CD4-positive, alpha-beta T cell treated with Interleukin-4 for 1 hour (primary cell): ENCODE results near the gene DPM2.

ENCODE experiments used
- DNase-seq, 2 donors: peaks; one replicate each; pipeline ENCODE4 v3.0.0-alpha.2; 2020 to 2022

The DPM2 gene

DNA sequence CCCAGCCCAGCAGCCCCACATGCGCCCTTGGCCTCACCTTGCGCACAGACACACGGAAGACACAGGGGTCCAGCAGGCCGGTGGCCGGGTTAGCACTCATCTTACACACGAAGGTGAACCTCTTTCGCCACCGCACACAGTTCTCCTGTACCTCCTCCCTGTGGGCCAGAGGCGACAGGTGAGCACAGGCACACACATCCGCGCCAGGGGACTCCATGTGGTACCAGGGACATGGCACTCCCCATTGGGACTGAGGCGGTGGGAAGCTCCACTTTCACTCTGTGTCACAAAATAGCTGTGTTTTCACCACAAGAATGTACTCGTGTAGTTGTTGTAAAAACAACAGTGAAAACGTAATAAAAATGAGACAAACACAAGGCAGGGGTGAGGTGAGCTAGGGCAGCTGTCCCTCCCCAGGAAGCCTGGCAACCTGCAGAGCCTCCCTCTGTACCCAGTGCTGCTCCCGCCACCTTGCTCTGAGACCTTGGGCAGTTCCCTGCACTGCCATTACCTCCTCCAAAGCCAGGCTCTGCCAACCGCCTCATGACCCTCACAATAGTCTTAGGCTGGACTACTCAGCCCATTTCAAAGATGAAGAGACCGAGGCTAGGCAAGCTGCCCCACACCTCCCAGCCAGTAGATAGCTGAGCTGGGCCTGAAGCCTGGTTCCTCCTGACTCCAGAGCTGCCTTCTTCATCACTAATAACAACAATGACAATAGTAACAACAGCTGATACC is 16.3 kb upstream of the DPM2 start:
- DNase-seq = no peak

DNA sequence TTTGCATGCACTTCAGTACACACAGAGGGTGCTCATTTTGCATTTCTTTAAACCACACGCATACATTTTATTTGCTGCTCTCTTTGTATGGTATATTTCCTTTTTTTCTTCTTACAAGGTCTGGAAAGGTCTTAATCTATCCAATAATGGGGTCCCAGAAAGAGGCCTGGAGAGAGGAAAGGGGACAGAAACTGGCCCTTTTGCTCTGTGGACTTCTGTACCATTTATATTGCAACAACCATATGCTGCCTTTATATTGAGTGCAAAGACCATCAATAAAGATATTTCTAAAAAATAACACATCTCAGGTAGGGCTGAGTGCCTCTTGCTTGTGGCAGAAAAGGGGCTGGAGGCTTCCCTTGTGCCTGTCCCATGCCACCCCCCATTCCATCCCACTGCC is 15.5 kb upstream of the DPM2 start:
- DNase-seq = no peak

DNA sequence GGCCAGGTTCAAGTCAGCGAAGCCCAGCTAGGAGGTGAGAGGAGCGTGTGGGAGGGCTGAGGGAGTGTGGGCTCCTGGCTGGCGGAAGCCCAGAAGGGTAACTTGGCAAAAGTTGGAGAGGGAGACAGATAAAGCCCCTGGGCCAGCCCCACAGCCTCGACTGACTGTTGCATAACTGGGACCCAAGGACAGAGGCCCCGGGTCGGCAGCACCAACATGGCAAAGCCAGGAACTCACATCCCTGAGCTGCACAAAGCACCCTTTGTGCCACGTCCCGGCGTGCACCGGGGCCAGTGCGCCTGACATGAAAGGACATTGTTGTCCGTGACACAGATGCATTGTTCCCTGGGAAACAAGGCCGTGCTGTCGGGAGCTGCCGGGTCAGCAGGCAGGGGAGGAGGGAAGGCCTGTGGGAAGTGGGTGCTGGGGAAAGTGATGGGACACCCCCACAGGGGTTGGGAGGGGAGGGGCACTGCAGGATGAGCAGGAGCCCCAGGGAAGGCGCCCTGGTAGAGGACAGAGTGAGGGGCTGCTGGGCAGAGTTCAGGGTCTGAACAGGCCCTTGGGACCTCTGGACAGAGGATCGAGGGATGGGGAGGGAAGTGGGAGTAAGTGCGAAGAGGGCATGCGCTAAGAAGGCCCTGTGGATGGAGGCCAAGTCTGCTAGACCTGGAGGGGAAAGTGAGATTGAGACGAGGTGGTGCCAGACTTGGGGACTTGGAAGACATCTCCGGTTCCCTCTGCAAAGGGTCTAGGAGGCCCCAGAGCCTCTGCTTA is 13.0 kb upstream of the DPM2 start:
- DNase-seq = no peak

DNA sequence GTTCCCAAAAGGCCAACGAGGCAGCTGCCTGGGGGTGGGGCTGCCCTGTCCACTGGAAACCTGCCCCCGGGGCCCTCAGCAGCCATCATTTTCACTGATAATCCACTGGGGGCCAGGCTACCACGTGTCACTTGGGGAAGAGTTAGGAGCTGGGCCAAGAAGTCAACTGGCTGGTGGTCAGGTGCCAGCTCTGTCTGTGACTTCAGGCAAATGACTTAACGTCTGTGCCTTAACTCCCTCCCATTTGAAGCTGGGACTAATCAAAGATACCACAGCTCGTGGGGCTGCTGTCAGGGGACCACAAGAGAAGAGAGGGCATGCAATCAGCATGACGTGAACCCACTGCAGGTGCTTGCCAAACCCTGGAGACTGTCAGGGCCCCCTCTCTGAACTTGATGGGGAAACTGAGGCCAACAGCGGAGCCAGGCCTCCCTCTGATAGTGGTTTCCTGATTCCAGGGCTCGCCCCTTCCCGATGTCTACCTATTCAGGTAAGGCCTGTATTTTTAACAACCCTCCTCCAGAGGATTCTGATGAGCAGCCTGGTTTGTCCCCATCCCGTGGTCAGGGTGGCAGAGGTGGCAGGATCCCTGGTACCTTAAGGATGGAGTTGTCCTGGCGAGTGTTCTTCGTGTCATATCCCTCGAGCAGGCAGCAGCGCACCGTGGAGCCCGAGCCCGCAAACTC is 12.3 kb upstream of the DPM2 start:
- no peak for DNase-seq

DNA sequence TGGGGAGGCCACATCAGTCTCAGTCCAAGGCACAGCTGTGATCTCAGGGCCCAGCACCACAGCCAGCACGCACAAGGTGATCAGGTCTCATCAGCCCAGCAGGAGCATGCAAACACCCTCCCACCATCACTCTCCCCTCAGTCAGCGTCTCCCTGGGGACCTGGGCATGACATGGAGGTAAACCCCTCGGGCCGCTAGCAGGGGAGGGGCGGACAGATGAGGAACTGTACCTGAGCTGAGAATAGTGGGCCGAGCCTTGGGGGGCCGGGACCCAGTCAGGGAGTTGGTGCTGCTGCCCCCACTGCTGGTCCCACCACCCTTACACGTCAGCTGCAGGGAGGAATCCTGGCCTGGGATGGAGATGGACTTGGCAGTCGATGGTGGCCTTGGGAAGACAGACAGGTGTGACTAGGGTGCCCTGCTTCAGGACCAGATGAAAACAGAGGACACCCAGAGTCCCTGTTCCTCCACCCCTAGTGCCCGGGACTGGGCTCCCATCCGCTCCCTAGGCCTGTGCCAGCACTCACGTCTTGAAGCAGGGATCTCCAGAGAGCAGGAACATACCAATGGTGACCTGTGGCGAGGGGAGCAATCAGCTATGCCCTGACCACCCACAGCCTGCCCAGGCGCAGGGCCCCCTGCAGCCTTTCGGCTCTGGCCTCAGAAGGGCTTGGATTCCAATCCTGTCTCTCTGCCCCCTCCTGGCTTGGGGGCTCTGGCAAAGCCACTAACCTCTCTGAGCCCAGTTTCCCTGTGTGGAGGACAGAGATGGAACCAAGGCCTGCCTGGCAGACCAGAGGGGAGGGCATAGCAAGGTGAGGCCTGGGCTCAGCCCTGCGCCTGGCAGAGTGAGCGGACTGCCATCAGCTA is 10.4 kb upstream of the DPM2 start:
- DNase-seq = no peak

DNA sequence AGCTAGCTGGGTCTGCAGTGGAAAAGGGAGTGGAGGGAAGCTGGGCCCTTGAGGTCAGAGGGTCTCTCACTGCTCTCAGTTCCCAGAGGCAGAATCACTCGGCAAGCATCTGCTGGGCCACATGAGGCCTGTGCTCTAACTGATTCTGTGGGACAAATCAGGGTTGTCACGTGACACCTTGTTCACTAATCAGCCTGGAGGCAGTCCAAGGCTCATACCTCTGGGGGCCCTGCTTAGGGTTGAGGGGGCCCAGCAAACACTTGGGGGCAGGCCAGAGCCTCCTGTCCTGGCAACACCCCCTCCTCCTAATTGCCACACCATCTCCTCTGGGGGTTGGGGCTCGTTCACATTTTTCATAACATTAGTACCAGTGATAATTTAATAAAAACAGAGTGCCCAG is 9.1 kb upstream of the DPM2 start:
- no peak for DNase-seq

DNA sequence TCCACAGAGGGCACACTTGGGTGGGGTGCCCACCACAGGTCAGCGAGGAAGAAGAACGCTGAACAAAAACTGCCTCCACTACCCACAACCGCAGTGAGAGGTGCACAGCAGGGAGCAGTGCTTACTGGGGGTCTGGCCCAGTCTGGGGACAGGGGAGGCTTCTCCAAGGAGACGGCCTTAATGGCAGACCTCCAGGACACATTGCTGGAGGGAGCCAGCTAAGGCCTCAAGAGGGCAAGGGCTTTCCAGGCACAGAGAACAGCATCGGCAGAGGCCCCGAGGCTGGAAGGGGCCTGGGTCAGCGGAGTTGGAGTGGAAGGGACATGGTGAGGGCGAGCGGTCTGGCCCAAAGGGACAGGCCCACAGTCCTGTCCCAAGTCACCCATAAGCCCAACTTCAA is 8.3 kb upstream of the DPM2 start:
- no peak for DNase-seq

DNA sequence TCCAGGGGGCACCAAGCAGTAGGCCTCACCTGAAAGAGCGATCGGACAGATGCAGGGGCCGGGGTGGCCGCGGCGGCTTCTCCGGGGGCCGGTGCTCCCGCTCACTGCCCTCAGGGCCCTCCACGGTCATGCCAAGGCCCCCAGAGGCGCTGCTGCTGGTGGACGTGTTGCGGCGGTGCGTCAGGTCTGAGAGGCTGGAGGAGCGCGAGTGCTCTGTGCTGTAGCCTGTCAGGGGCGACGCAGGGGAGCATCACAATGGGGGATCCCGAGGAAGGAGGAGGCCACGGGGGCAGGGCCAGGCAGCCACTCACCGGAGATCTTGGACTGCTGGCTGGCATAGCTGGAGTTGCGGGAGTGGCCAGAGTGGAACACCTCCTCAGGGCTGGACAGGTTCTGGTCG is 7.7 kb upstream of the DPM2 start:
- DNase-seq = no peak

DNA sequence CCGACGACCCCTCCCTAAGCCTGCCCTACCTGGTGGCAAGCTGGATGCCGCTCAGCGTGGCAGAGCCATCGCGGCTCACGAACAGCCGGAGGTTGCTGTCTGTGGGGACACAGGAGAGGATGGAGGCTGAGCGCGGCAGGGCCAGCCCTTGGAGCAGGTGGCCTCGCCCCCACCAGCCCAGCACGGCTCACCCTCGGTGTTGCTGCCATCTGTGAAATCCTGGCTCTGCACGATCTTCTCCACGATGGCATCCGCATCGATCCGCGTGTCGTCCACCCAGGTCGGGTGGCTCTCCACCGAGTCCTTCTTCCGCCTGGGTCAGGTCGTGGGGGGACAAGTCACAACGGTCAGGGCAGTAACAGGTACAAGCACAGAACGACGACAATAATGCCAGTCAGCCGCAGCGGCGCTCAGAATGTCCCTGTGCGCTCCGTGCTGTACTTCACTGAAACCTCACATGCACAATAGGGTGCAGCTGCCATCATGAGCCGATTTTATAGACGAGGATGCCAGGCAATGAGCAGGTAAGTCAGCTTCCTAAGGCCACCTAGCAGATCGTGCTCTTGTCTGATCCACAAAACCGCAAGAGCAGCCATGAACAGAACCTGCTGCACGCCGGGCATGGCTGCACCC is 7.0 kb upstream of the DPM2 start:
- DNase-seq = no peak

DNA sequence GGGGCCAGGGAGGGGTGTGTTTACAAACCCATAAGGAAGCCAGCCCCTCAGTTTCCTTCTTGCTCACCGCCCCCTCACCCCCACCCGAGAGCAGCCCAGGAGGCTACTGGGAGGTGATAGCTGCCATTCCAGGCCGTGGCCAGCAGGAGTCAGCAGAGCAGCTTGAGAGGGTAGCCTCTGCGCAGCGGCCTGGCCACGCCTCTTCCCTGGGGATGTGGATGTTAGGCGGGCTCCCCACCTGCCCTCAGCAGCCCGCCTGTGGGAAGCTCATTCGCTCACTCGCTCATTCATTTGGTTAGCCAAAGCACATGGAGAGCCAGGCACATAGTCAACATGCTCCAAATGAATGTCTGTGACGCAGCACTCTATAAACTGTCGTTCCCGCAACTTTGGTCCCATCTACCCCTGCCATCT is 6.1 kb upstream of the DPM2 start:
- DNase-seq = peak; percentile 77 to 83

DNA sequence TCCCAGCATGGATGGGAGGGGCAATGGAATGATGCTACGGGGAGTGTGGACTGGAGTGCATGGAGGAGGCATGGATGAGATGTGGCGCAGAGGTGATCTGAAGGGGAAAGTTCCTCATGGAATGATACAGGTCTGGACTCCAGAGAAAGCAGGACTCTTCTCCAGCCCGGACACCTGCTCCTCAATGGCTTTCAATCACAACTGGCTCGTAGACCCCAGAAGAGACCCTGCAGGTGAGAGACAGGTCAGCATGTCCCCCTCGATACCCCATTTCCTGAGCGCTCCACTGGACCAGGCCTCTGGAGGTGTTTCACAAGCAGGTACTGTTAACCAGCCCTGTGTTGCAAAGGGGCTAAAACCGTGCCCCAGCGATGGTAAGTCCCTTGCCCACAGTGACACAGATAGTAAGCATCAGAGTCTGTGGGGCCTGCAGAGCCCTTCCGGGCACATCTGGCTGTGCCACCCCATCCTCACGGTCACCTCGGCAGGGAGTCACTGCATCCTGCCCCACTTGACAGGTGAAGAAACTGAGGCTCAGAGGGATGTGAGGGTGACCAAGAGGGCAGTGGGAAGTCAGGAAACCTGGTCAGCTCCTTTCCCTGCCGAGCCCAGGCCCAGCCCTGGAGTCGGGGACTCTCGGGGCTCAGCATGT is 5.5 kb upstream of the DPM2 start:
- DNase-seq = no peak

DNA sequence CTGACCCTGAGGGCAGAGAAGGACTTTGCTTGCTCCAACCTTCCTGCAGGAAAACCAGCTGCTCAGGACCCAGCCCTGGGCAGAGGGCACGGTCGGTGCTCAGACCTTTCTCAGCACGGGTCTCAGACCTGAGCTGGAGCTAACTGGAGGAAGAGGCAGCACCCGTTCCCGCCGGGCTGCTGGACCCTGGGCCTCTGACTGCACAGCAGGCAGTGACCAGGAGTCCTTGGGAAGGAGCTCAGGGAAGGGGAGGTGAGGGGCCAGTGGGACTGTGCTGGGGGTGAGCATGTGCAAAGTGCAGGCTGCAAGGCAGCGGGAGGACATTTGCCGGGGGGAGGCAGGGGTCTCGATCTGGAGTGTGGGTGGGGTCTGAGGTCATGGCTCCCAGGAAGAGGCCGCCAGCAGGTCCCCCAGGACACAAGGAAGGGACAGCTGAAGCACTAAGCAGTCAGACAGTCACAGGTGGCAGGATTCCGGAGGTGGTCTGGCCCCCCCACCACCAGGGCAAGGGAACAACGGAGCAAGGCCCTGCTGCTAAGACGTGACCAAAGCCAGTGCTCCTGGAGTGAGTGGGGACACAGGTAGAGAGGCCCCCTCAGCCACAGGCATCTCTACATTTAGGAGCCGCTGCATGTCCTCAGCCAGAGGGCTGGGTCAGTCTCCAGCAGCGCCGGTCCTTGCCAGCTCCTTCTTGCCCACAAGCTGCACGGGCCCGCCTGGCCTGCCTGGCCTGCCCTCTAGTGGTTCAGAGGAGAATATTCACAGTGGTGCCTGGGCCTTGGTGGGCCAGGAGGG is 4.8 kb upstream of the DPM2 start:
- DNase-seq = peak; percentile 59 to 61

DNA sequence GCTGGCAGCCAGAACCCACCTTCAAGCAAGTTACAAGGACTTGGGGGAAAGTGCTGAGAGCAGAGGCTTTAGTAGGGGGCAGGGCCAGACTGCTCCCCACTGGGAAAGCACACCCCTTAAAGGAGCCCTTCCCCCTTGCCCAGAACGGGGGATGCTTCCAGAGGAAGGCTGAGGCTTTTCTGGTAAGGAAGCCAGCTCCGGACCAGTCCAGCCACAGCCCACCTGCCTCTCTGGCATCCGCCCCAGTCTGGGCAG is 4.2 kb upstream of the DPM2 start:
- DNase-seq = no peak

DNA sequence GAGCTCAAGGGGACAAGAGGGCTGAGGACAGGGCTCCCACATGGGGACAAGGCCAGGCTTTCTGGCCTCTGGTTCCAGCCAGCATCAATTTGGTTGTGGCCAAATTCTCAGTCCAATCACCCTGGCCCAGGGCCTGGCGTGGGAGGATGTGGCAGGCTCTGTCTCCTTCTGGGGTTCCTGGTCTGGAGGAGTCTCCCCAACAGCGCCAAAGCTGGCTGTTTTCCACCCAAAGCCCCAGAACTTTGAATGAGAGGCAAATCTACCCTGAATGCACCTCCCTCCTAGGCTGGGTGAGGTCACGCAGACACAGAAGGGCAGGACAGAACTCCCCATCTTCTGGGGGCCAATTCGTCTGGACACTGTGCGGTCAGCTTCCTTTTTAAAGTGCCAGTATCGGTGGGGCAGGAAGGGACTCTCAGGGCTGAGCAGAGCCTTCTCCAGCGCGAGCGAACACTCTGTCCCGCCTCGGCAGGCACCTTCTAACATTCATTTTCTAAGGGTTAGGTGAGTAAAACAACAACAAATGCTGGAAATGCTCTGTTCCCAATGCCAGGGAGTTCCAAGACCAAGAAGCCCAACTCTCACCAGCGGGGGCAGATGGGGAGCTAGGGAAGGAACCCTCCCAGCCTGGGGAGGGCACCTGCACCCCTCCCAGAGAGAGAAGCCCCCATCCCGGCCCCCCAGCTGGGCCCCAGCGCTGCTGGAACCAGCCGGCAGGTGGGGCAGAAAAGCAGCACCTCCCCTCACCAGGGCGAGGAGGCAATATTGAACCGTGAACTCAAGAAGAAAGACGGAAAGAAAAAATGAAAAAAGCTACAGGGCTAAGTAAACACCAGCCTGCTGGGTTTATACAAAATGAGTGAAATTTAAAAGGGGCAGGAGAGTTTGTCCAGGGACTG is 3.7 kb upstream of the DPM2 start:
- DNase-seq = no peak

DNA sequence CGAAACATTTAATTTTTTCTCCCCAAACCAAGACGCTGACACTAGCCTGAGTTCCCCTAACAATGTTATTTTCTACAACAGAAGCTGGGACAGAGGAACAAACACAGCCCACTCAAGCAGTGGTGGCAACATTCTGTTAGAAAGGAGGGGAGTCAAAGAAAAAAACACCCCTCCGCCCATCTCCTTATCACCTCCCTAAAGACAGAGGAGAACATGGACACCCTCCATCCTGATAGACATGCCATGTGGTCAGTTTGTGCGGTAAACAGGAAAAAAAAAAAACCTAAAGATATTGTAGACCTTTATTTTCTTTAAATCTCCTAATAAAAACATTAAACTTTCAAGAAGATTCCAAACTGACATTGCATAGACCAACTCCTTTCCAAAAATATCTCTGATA is 2.9 kb upstream of the DPM2 start:
- DNase-seq = no peak

DNA sequence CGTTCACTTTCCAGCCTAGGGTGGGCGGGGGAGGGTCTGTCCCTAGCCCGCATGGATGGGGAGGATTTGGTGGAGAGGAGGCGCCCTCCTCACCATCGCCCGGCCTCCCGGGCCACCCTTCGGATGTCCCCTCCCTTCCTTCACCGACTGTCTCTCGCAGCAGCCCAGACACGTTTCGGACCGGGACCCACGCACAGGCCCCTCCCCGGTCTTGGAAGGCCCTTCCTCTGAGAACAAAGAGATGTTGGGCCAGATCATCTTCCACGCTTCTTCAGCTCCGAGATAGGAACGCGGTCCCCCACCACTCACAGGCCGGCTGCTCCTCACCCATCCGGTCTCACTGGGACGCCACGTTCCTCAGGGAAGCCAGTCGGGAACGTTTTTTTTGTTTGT is 640 bp upstream of the DPM2 start:
- no peak for DNase-seq

DNA sequence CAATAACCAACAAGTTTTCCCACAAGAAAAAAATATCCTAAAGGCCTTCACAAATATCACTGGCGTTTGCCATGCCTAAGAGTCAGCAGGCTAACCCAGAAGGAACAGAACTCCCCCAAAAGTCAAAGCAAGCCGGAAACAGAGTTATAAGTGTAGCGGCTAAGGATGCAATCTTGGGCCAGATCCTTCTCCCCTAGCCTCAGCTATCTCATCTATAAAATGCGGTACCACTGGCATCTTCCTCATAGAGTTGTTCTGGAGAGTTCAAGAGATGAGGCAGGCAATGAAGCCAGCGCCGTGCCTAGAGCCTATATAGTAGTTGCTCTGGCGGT is 632 bp downstream of the DPM2 start:
- no peak for DNase-seq

DNA sequence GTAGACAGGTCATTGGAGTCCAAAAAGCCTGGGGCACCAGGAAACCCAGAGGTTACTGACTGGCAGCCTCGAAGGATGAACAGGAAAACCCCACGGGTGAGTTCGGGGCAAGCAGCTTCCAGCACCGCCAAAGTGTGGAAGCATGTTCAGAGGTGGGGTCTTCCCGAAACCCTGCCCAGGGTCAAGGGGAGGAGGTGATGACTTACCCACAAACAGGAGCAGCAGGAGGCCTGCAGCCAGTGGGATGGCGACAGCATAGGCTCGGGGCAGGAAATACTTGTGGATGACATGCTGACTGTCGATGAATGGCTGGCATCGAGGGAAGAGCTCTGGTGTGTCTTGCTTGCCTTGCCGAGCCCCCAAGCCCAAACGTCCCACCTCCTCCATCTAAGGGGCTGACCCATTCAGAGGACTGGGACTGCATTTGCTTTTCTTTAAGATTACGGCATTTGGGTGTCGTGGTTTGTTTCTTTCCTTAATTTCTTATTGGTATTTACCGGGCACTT is 1.3 kb downstream of the DPM2 start:
- no peak for DNase-seq

DNA sequence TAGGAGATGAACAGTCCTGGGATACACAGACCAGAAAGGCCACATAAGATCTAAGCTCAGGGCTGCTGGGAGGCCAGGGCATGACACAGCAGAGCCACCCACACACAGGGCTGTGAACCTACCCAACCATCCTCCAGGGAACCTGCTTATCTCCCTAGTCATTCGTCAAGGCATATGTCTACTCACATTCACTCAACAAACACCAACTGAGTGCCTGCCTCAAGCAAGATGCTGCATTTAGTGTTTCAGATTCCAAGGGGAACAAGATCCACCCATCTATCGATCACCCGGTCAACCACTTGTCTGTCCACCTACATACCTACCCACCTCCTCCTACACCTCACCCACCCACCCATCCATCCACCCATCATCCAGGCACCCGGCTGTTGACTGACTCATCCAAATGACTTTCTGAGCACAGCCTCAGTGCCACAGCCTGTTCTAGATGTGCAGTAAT is 1.9 kb downstream of the DPM2 start:
- DNase-seq = no peak

DNA sequence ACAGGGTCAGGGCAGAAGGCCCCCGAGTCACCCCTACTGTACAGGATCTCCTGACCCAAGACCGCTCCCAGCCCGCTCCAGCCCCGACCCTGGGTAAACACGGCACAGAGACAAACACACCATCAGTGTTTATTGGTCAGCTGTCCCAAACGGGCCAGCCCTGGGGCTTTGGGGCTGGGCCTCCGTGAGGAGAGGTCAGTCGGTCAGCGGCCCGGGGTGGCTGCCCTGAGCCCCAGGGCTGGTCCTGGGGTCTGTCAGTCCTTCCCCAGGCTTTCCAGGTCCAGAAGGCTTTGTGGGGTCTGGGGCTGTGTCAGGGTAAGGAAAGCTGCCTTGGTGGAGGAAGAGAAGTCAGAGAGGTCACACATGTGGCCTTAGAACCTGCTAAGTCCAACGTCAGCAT is 2.7 kb downstream of the DPM2 start:
- DNase-seq = no peak
